ENCODE measurements around the gene SP8. TPM values are rescaled to one million over a fixed set of nuclear protein-coding genes. Genes with fewer than 3 reads are reported as not detected.
"Not testable (repeated sequence)": the region's sequence is repeated elsewhere in the genome, so short reads cannot be mapped to it uniquely, and the experiment has no call there.

SP8 gene
- total RNA-seq: not detected in 3 replicates

DNA sequence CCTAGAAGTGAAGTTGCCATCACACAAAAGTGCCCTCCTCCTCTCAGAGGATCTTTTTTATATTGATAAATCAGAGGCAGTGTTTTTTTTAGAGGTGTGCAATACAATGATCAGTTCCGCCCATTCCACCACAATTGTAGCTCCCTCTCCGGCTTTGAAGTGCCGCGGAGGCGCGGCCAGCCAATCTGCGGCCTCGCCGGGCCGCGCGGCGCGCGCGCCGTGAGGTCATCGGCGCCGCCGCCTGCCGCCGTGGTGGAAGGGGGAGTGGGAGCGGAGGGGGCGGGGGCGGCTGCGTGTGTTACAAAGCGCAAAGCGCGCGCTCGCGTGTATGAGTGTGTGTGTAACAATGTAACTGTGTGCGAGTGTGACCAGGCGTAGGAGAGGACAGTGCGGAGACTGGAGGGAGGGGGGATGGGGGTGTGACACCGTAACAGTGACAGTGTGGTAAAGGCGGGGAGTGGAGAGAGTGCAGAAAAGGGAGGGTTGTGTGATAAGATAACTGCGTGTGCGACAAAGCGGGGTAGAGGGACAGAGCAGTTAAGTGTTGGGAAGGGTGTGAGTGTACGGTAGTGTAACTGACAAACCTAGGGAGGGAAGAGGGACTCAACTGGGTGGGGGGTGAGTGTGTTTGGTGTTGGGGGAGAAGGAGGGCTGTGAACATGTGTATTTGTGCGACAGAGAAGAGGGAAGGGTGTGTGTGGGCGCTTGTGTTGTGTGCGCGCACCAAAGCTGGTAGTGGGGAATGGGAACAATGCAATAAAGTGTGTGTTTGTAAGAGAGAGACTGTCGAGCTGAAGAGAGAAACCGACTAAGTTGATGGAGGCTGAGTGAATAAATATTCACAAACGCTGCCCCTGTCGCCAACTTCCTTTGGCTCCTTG is at the start of gene SP8:
TSS of gene SP8 (minus strand) at position 108 of the 881 bp plus-strand sequence. CDS start at position 20, 88 bp downstream.
- H3K27ac Mint-ChIP-seq: peak within 1 kb of the TSS; percentile 54
- H3K9me3 Mint-ChIP-seq: no peaks in the 10 kb centered on the region
- peak; percentile 41 to 64 for DNase-seq (ENCODE audit: low spot score in 2 of 2, unreplicated experiment in 2 of 2)
- no peaks in the 10 kb centered on the region for H3K36me3 Mint-ChIP-seq
- H3K4me3 Mint-ChIP-seq: peak within 1 kb of the TSS; percentile 57
- TF ChIP-seq, protein P1, sequence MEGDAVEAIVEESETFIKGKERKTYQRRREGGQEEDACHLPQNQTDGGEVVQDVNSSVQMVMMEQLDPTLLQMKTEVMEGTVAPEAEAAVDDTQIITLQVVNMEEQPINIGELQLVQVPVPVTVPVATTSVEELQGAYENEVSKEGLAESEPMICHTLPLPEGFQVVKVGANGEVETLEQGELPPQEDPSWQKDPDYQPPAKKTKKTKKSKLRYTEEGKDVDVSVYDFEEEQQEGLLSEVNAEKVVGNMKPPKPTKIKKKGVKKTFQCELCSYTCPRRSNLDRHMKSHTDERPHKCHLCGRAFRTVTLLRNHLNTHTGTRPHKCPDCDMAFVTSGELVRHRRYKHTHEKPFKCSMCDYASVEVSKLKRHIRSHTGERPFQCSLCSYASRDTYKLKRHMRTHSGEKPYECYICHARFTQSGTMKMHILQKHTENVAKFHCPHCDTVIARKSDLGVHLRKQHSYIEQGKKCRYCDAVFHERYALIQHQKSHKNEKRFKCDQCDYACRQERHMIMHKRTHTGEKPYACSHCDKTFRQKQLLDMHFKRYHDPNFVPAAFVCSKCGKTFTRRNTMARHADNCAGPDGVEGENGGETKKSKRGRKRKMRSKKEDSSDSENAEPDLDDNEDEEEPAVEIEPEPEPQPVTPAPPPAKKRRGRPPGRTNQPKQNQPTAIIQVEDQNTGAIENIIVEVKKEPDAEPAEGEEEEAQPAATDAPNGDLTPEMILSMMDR (IDR thresholded peaks at IDR 0.05; ENCODE audit: unreplicated experiment): no peak
- peaks cover 24% of the 10 kb centered on the region for H3K4me1 Mint-ChIP-seq
- H3K27me3 Mint-ChIP-seq (ENCODE audit: low read depth): peaks cover 94% of the 10 kb centered on the region

DNA sequence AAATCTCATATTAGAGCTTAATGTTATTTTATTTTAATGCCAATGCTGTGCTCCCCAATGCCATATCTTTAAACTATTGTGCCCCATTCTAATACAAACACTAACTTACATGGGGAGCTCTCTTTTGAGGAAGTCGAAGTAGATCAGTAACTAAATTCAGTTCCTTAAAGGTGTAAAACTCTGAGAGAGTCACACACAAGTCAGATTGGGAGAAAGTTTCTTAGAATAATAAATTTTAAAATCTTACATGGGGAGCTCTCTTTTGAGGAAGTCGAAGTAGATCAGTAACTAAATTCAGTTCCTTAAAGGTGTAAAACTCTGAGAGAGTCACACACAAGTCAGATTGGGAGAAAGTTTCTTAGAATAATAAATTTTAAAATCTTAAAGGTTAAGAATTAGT is 49.7 kb upstream of the SP8 start:
- H3K27ac Mint-ChIP-seq; H3K4me1 Mint-ChIP-seq; DNase-seq (ENCODE audit: low spot score in 2 of 2, unreplicated experiment in 2 of 2); H3K9me3 Mint-ChIP-seq; H3K36me3 Mint-ChIP-seq; H3K4me3 Mint-ChIP-seq: not testable (repeated sequence)
- H3K27me3 Mint-ChIP-seq (ENCODE audit: low read depth): peaks cover 16% of the 10 kb centered on the region

DNA sequence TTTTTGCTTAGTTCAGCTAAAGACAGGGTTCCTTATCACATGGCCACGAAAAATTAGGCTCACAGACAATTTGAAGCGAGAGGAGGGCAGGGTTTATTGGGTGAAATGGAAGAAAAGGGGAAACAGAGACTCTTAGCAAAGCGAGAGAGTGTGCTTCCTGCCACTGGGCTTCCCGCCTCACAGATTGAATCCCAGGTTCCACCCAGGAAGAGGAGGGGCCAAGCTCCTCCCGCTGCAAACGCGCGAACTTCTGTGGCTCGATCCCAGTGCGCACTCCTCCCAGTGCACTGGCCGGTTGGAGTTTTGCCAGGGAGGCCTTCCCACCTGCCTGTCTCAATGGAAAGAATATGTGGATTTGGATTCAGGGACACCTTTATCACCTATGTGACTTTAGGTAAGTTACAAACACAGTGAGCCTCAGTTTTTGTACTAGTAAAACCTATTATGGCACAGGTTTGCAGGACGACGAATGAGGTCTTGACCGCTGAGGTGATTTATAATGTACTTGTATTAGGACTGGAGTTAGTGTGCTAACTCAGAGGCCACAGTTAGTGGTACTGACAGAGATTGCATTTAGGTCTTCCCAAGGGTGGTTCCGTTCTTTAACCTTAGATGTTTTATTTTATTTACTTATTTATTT is 48.5 kb upstream of the SP8 start:
- Mint-ChIP-seq H3K36me3 (no peaks in the 10 kb centered on the region), H3K27me3 (ENCODE audit: low read depth) (peaks cover 19% of the 10 kb centered on the region), H3K9me3 (no peaks in the 10 kb centered on the region), H3K4me3 (no peak overlapping the region), H3K27ac (no peak overlapping the region), H3K4me1 (no peaks in the 10 kb centered on the region)
- no peak for DNase-seq (ENCODE audit: low spot score in 2 of 2, unreplicated experiment in 2 of 2)
- TF ChIP-seq, protein P1 (IDR thresholded peaks at IDR 0.05; ENCODE audit: unreplicated experiment): no peak

DNA sequence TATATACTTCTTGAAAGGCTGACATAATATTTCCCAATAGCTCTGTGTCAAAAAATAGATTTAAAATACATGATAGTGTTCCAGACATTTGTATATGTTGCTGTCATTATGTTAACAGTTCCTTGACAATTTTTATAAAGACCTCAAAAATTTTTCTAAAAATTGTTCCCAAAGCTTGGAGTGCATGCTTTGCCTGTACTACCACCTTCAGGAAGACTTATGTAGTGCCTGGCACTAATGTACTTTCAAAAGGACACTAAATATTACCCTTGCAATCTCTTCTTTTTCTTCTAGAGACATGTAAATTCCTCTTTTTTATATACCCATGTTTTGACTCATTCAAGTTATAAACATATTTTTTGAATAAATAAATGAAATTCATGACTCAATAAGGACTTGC is 48.0 kb upstream of the SP8 start:
- no peaks in the 10 kb centered on the region for H3K4me1 Mint-ChIP-seq
- H3K27me3 Mint-ChIP-seq (ENCODE audit: low read depth): peaks cover 24% of the 10 kb centered on the region
- TF ChIP-seq, protein P1 (IDR thresholded peaks at IDR 0.05; ENCODE audit: unreplicated experiment): no peak
- H3K27ac Mint-ChIP-seq: no peak overlapping the region
- no peak overlapping the region for H3K4me3 Mint-ChIP-seq
- H3K9me3 Mint-ChIP-seq: no peaks in the 10 kb centered on the region
- H3K36me3 Mint-ChIP-seq: no peaks in the 10 kb centered on the region
- DNase-seq (ENCODE audit: low spot score in 2 of 2, unreplicated experiment in 2 of 2): no peak

DNA sequence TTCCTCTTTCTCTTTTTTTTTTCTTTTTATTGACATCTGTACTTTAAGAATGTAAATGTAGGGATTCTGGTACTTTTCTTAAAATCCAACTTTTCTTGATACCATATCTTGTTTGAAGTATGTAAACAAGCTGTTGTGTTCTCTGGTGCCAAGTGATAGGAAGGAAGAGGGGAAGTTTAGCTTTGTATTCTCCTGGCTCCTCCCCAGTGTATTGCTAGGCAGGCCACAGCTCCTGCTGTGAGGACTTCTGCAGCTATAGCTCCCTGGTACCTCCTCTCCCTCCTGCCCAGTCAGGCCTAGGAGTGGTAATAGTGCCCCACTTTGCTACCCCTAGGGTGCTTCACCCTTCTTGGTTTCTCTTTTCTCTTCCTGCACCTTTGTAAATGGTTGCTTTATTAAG is 45.3 kb upstream of the SP8 start:
- DNase-seq (ENCODE audit: low spot score in 2 of 2, unreplicated experiment in 2 of 2): no peak
- Mint-ChIP-seq H3K9me3 (no peaks in the 10 kb centered on the region), H3K36me3 (no peaks in the 10 kb centered on the region), H3K4me1 (no peaks in the 10 kb centered on the region), H3K27ac (no peak overlapping the region), H3K4me3 (no peak overlapping the region), H3K27me3 (ENCODE audit: low read depth) (peaks cover 43% of the 10 kb centered on the region)
- TF ChIP-seq, protein P1 (IDR thresholded peaks at IDR 0.05; ENCODE audit: unreplicated experiment): no peak

DNA sequence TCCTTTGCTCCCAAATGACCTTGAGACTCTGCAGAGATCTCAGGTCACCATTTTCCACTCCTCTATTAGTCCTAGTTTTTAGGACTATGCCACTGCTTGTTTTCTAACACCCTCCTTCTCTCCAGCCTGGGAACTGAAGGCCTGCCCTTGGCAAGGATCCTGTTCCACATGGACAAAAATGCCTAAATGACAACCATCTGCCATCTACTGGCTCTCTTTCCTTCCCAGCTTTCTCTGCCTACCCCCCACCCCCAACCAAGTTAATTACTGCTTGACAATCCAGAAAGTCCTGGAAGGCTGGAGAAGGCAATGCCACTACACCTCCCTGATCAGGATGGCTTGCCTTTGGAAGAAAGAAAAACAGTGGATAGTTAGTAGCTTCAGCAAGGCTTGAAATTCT is 44.8 kb upstream of the SP8 start:
- Mint-ChIP-seq H3K36me3 (no peaks in the 10 kb centered on the region), H3K27ac (no peak overlapping the region), H3K27me3 (ENCODE audit: low read depth) (peaks cover 48% of the 10 kb centered on the region), H3K4me1 (no peaks in the 10 kb centered on the region), H3K4me3 (no peak overlapping the region), H3K9me3 (no peaks in the 10 kb centered on the region)
- TF ChIP-seq, protein P1 (IDR thresholded peaks at IDR 0.05; ENCODE audit: unreplicated experiment): no peak
- no peak for DNase-seq (ENCODE audit: low spot score in 2 of 2, unreplicated experiment in 2 of 2)

All from mesothelial cell of epicardium (in vitro differentiated cells).